Neural progenitor cell (in vitro differentiated cells): ENCODE data around the gene TRIM10.

Source experiments
- EZH2 ChIP-seq: fragments of 200-600 bp; sonication (generic); IDR thresholded peaks from 2 replicates; pipeline ENCODE4 v1.6.1; 2017; ENCODE audit warnings: antibody characterized with exemption, mild to moderate bottlenecking, moderate library complexity
- TF ChIP-seq, protein P1 (sequence below): fragments of 200-600 bp; sonication (generic); IDR thresholded peaks from 2 replicates; pipeline ENCODE4 v1.5.1; 2017; ENCODE audit warnings: antibody characterized with exemption, mild to moderate bottlenecking

DNA sequence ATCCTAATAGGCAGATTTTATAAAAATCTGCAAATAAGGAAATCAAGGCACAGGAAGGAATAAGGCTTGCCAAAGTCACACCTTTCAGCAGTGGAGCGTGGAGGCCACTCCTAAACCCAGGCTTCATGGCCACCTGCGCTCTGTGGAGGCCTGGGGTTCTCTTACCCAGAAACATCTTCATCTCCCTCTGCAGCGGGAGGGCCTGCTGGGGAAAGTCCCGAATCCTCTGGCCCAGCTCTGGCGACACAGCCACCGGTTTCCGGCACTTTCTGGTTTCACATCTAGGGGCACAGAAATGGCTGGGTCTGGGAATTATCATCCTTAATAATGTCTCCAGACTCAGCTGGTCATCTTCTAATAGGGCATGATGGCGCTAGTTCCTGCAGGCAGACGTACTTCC is 4.2 kb downstream of the TRIM10 start:
- TF ChIP-seq, protein P1, sequence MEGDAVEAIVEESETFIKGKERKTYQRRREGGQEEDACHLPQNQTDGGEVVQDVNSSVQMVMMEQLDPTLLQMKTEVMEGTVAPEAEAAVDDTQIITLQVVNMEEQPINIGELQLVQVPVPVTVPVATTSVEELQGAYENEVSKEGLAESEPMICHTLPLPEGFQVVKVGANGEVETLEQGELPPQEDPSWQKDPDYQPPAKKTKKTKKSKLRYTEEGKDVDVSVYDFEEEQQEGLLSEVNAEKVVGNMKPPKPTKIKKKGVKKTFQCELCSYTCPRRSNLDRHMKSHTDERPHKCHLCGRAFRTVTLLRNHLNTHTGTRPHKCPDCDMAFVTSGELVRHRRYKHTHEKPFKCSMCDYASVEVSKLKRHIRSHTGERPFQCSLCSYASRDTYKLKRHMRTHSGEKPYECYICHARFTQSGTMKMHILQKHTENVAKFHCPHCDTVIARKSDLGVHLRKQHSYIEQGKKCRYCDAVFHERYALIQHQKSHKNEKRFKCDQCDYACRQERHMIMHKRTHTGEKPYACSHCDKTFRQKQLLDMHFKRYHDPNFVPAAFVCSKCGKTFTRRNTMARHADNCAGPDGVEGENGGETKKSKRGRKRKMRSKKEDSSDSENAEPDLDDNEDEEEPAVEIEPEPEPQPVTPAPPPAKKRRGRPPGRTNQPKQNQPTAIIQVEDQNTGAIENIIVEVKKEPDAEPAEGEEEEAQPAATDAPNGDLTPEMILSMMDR, result no peak
- TF ChIP-seq EZH2, result no peak
